ENCODE measurements around the gene RAVER1.

GRCh38 chr19:10295847-10296591 lies 37.3 kb downstream of the RAVER1 start:
- TF ChIP-seq POLR2AphosphoS5 (IDR thresholded peaks at IDR 0.05; ENCODE audit: low read depth, low read length) (no peak), CTCF (IDR thresholded peaks at IDR 0.05) (no peak)

Measured in Panc1 (cell line).